ENCODE measurements around the gene RPA3.
"Not testable (repeated sequence)": the region's sequence is repeated elsewhere in the genome, so short reads cannot be mapped to it uniquely, and the experiment has no call there.

Gene RPA3

GRCh38 chr7:7681191-7681935, 37.0 kb downstream of the RPA3 start:
- peak; percentile 69 for TF ChIP-seq CTCF (conservative IDR thresholded peaks at IDR 0.05; ENCODE audit: control insufficient read depth, insufficient read depth, low read depth, low read length)
- peak; percentile 79 for DNase-seq (ENCODE audit: low read depth)
- no peak overlapping the region for H3K4me3 ChIP-seq (ENCODE audit: control insufficient read depth, low read depth, low read length)

GRCh38 chr7:7679640-7680039, 38.8 kb downstream of the RPA3 start:
- DNase-seq (ENCODE audit: low read depth); H3K4me3 ChIP-seq (ENCODE audit: control insufficient read depth, low read depth, low read length): not testable (repeated sequence)

GRCh38 chr7:7675686-7676085, 42.7 kb downstream of the RPA3 start:
- no peak for DNase-seq (ENCODE audit: low read depth)
- TF ChIP-seq CTCF (conservative IDR thresholded peaks at IDR 0.05; ENCODE audit: control insufficient read depth, insufficient read depth, low read depth, low read length) = no peak
- H3K4me3 ChIP-seq (ENCODE audit: control insufficient read depth, low read depth, low read length) = no peak overlapping the region

GRCh38 chr7:7673240-7673550, 45.2 kb downstream of the RPA3 start:
- TF ChIP-seq CTCF (conservative IDR thresholded peaks at IDR 0.05; ENCODE audit: control insufficient read depth, insufficient read depth, low read depth, low read length) = no peak
- no peak overlapping the region for H3K4me3 ChIP-seq (ENCODE audit: control insufficient read depth, low read depth, low read length)
- DNase-seq (ENCODE audit: low read depth) = no peak

GRCh38 chr7:7672545-7673239, 45.7 kb downstream of the RPA3 start:
- DNase-seq (ENCODE audit: low read depth) = no peak
- TF ChIP-seq CTCF (conservative IDR thresholded peaks at IDR 0.05; ENCODE audit: control insufficient read depth, insufficient read depth, low read depth, low read length) = no peak
- H3K4me3 ChIP-seq (ENCODE audit: control insufficient read depth, low read depth, low read length) = no peak overlapping the region

- H3K4me3 ChIP-seq (ENCODE audit: control insufficient read depth, low read depth, low read length) = no peak overlapping the region
- no peak for DNase-seq (ENCODE audit: low read depth)
- no peak for TF ChIP-seq CTCF (conservative IDR thresholded peaks at IDR 0.05; ENCODE audit: control insufficient read depth, insufficient read depth, low read depth, low read length)
Measured at GRCh38 chr7:7671361-7671760, 47.0 kb downstream of the RPA3 start.

GRCh38 chr7:7670490-7670889, 47.9 kb downstream of the RPA3 start:
- no peak overlapping the region for H3K4me3 ChIP-seq (ENCODE audit: control insufficient read depth, low read depth, low read length)
- no peak for TF ChIP-seq CTCF (conservative IDR thresholded peaks at IDR 0.05; ENCODE audit: control insufficient read depth, insufficient read depth, low read depth, low read length)
- no peak for DNase-seq (ENCODE audit: low read depth)

Measured in fibroblast of mammary gland (primary cell).